ENCODE results near the gene STOML3. TPM values are rescaled to one million over a fixed set of nuclear protein-coding genes. Genes with fewer than 3 reads are reported as not detected.
"Not testable (repeated sequence)": the region's sequence is repeated elsewhere in the genome, so short reads cannot be mapped to it uniquely, and the experiment has no call there.

Gene STOML3
- polyA plus RNA-seq (ENCODE audit: insufficient read length), result not detected
- long read RNA-seq, donor 1, result 0 reads
- long read RNA-seq, donor 2, result 0 reads
- long read RNA-seq, donor 3, result 0 reads
- long read RNA-seq, donor 4, result 0 reads
- long read RNA-seq, donor 5, result 0 reads
- long read RNA-seq, donor 6, result 0 reads
- long read RNA-seq, donor 7, result 0 reads
- long read RNA-seq, donor 8, result 0 reads

GRCh38 chr13:38990693-38991092 is at the start of gene STOML3:
Gene STOML3 (minus strand): TSS chr13:38990831. CDS start chr13:38990721, 110 bp downstream.
- no peak for DNase-seq

- no peak for DNase-seq
These were observed 49.6 kb upstream of the STOML3 start for GRCh38 chr13:39040206-39040605.

- peak; percentile 3 for DNase-seq
These were observed 48.4 kb upstream of the STOML3 start for GRCh38 chr13:39039041-39039440.

GRCh38 chr13:39038569-39039030 is 48.0 kb upstream of the STOML3 start:
- no peak for DNase-seq

GRCh38 chr13:39037880-39038568 is 47.4 kb upstream of the STOML3 start, which contains the start of the genes NHLRC3 and PROSER1:
Gene NHLRC3 (plus strand): TSS chr13:39038456. CDS start chr13:39038640, 184 bp downstream.
Gene PROSER1 (minus strand): TSS chr13:39038089. CDS start chr13:39037242, 847 bp downstream.
- DNase-seq, result peak; percentile 96

GRCh38 chr13:39037410-39037879 is 46.8 kb upstream of the STOML3 start:
- no peak for DNase-seq

GRCh38 chr13:39036212-39036611 is 45.6 kb upstream of the STOML3 start:
- DNase-seq, result peak; percentile 35

- no peak for DNase-seq
These were observed 45.2 kb upstream of the STOML3 start for GRCh38 chr13:39035799-39036198.

- no peak for DNase-seq
These were observed 44.6 kb upstream of the STOML3 start for GRCh38 chr13:39035204-39035603.

- no peak for DNase-seq
These were observed 43.5 kb upstream of the STOML3 start for GRCh38 chr13:39034085-39034484.

- DNase-seq, result no peak
These were observed 41.5 kb upstream of the STOML3 start for GRCh38 chr13:39032150-39032549.

GRCh38 chr13:39025433-39025839 is 34.8 kb upstream of the STOML3 start:
- DNase-seq, result no peak

- no peak for DNase-seq
These were observed 33.1 kb upstream of the STOML3 start for GRCh38 chr13:39023761-39024160.

- DNase-seq, result no peak
These were observed 32.7 kb upstream of the STOML3 start for GRCh38 chr13:39023316-39023715.

- DNase-seq, result no peak
These were observed 30.3 kb upstream of the STOML3 start for GRCh38 chr13:39020853-39021462.

GRCh38 chr13:39016787-39017186 is 26.2 kb upstream of the STOML3 start:
- peak; percentile 13 for DNase-seq

- DNase-seq, result no peak
These were observed 25.5 kb upstream of the STOML3 start for GRCh38 chr13:39016087-39016486.

- DNase-seq, result no peak
These were observed 22.8 kb upstream of the STOML3 start for GRCh38 chr13:39013462-39013861.

GRCh38 chr13:39012608-39013007 is 22.0 kb upstream of the STOML3 start:
- no peak for DNase-seq

GRCh38 chr13:39006371-39007111 is 15.9 kb upstream of the STOML3 start:
- DNase-seq, result not testable (repeated sequence)

GRCh38 chr13:38998739-38999138 is 8.1 kb upstream of the STOML3 start:
- DNase-seq, result no peak

GRCh38 chr13:38993381-38993780 is 2.8 kb upstream of the STOML3 start:
- no peak for DNase-seq

All from left kidney (tissue), 8 donors.